H1 (cell line): ENCODE data around the gene MAPKAP1. TPM values are rescaled to one million over a fixed set of nuclear protein-coding genes. Genes with fewer than 3 reads are reported as not detected.

Experiments used
- CTCF ChIA-PET: fragments of 300-600 bp; sonication (Branson Sonifier 250); formaldehyde crosslinking; loops from one replicate; lab custom pipeline; 2021; ENCODE audit not compliant: partially characterized antibody; lab: Charles Lee
- POLR2A ChIA-PET: fragments of 300-600 bp; sonication (Branson Sonifier 250); formaldehyde crosslinking; loops from one replicate; lab custom pipeline; 2021; ENCODE audit warnings: inconsistent platforms; ENCODE audit not compliant: partially characterized antibody; lab: Charles Lee
- DNase-seq, 2 experiments: peaks; one replicate each; pipeline versions ENCODE4 v3.0.0 to v3.0.0-alpha.2; 2010 to 2022; ENCODE audit warnings: low spot score in 2 of 2, low read depth in 1 of 2, mixed read lengths in 1 of 2
- FAIRE-seq: peaks from 2 replicates; lab custom pipeline; 2011; peaks lifted over from hg19 to GRCh38; lab: Jason Lieb, UNC
- H2AFZ ChIP-seq: 2 replicates; pipeline ENCODE4 v1.8.1; 2012; ENCODE audit warnings: low read length, inconsistent platforms
- H2AK5ac ChIP-seq: 2 replicates; pipeline ENCODE4 v1.6.1; 2013; ENCODE audit warnings: low read depth, low read length
- H2BK120ac ChIP-seq: replicated peaks from 2 replicates; pipeline ENCODE3; 2013; ENCODE audit warnings: low read depth, low read length, inconsistent platforms
- H2BK12ac ChIP-seq: 2 replicates; pipeline ENCODE4 v1.6.1; 2013; ENCODE audit warnings: low read depth, low read length
- H2BK15ac ChIP-seq: 2 replicates; pipeline ENCODE4 v1.6.1; 2013; ENCODE audit warnings: low read length
- H2BK20ac ChIP-seq: 2 replicates; pipeline ENCODE4 v1.6.1; 2013; ENCODE audit warnings: low read length
- H2BK5ac ChIP-seq: 2 replicates; pipeline ENCODE4 v1.6.1; 2013; ENCODE audit warnings: low read depth, low read length
- H3K14ac ChIP-seq: 2 replicates; pipeline ENCODE4 v1.6.1; 2013; ENCODE audit warnings: inconsistent platforms; ENCODE audit not compliant: insufficient read length
- H3K18ac ChIP-seq: 2 replicates; pipeline ENCODE4 v1.6.1; 2013; ENCODE audit warnings: low read length; ENCODE audit errors: extremely low read depth
- H3K23ac ChIP-seq: 2 replicates; pipeline ENCODE4 v1.6.1; 2013; ENCODE audit warnings: inconsistent platforms; ENCODE audit not compliant: insufficient read length
- H3K23me2 ChIP-seq: 2 replicates; pipeline ENCODE4 v1.6.1; 2013; ENCODE audit warnings: low read depth, low read length
- H3K27ac ChIP-seq: 2 replicates; pipeline ENCODE4 v1.6.1; 2011; ENCODE audit warnings: low read depth, low read length, inconsistent platforms
- H3K27me3 ChIP-seq, 4 experiments: replicated peaks in 1 of 4; 1 replicate in 1 of 4; 2 replicates in 3 of 4; pipeline versions ENCODE4 v1.6.1 to v1.8.1; 2011 to 2013; ENCODE audit warnings: low read length in 3 of 4, mild to moderate bottlenecking in 3 of 4, inconsistent platforms in 2 of 4, mixed read lengths in 2 of 4, moderate library complexity in 1 of 4; ENCODE audit not compliant: control insufficient read depth in 3 of 4, insufficient read depth in 3 of 4; ENCODE audit errors: extremely low read depth in 1 of 4
- H3K36me3 ChIP-seq, 4 experiments: 2 replicates each; pipeline versions ENCODE4 v1.6.1 to v1.8.1; 2011 to 2013; ENCODE audit warnings: mild to moderate bottlenecking in 4 of 4, low read length in 3 of 4, moderate library complexity in 2 of 4, control low read depth in 1 of 4, inconsistent platforms in 1 of 4; ENCODE audit not compliant: insufficient read depth in 4 of 4, control insufficient read depth in 2 of 4
- H3K4ac ChIP-seq: replicated peaks from 2 replicates; pipeline ENCODE3; 2013; ENCODE audit warnings: low read length, low read depth, mixed read lengths, inconsistent platforms; ENCODE audit not compliant: insufficient read length
- H3K4me1 ChIP-seq, 4 experiments: replicated peaks in 1 of 4; 1 replicate in 1 of 4; 2 replicates in 3 of 4; pipeline versions ENCODE4 v1.6.1 to v1.8.1; 2011 to 2013; ENCODE audit warnings: low read length in 3 of 4, inconsistent platforms in 2 of 4, mixed read lengths in 1 of 4; ENCODE audit not compliant: insufficient read depth in 4 of 4, control insufficient read depth in 3 of 4
- H3K4me2 ChIP-seq, 2 experiments: 2 replicates each; pipeline versions ENCODE4 v1.6.1 to v1.8.1; 2011 to 2013; ENCODE audit warnings: low read depth in 2 of 2, low read length in 2 of 2, control low read depth in 1 of 2, inconsistent platforms in 1 of 2, mild to moderate bottlenecking in 1 of 2; ENCODE audit not compliant: insufficient read depth in 1 of 2
- H3K4me3 ChIP-seq, 4 experiments: fragments of 200-600, 300-600 bp in 1 of 4; sonication (generic), shearing (Covaris generic), sonication (Bioruptor Twin) in 1 of 4; 2 replicates each; pipeline versions ENCODE4 v1.5.1 to v1.8.1; 2011 to 2016; ENCODE audit warnings: low read length in 4 of 4, low read depth in 3 of 4, control low read depth in 2 of 4, inconsistent platforms in 2 of 4, mild to moderate bottlenecking in 2 of 4, mixed read lengths in 1 of 4, moderate library complexity in 1 of 4; ENCODE audit not compliant: insufficient read depth in 2 of 4; ENCODE audit errors: extremely low read depth in 1 of 4
- H3K56ac ChIP-seq: replicated peaks from 2 replicates; pipeline ENCODE3; 2013; ENCODE audit warnings: low read depth, mild to moderate bottlenecking, mixed read lengths, low read length, inconsistent platforms; ENCODE audit not compliant: insufficient read length
- H3K79me1 ChIP-seq: 2 replicates; pipeline ENCODE4 v1.6.1; 2013; ENCODE audit warnings: low read depth, low read length, control low read depth
- H3K79me2 ChIP-seq, 2 experiments: 2 replicates each; pipeline versions ENCODE4 v1.6.1 to v1.8.1; 2012 to 2013; ENCODE audit warnings: low read length in 2 of 2, mild to moderate bottlenecking in 2 of 2, inconsistent platforms in 1 of 2; ENCODE audit not compliant: insufficient read depth in 2 of 2, control insufficient read depth in 1 of 2
- H3K9ac ChIP-seq, 4 experiments: replicated peaks in 1 of 4; 1 replicate in 1 of 4; 2 replicates in 3 of 4; pipeline versions ENCODE4 v1.6.1 to v1.8.1; 2011 to 2013; ENCODE audit warnings: low read depth in 3 of 4, low read length in 3 of 4, control low read depth in 2 of 4, mild to moderate bottlenecking in 2 of 4, moderate library complexity in 2 of 4, inconsistent platforms in 1 of 4; ENCODE audit errors: extremely low read depth in 1 of 4
- H3K9me3 ChIP-seq, 2 experiments: 2 replicates each; pipeline versions ENCODE4 v1.6.1 to v1.8.1; 2012 to 2013; ENCODE audit warnings: mild to moderate bottlenecking in 2 of 2, moderate library complexity in 2 of 2, control low read depth in 1 of 2, inconsistent platforms in 1 of 2, low read depth in 1 of 2, low read length in 1 of 2, mixed read lengths in 1 of 2; ENCODE audit not compliant: insufficient read depth in 2 of 2
- H4K20me1 ChIP-seq, 2 experiments: replicated peaks in 1 of 2; 2 replicates each; pipeline versions ENCODE3 to v1.8.1; 2011 to 2013; ENCODE audit warnings: inconsistent platforms in 2 of 2, low read length in 2 of 2, mild to moderate bottlenecking in 1 of 2; ENCODE audit not compliant: insufficient read depth in 2 of 2, control insufficient read depth in 1 of 2
- H4K5ac ChIP-seq: 2 replicates; pipeline ENCODE4 v1.6.1; 2013; ENCODE audit warnings: low read length, low read depth, mixed read lengths, inconsistent platforms; ENCODE audit not compliant: insufficient read length
- H4K8ac ChIP-seq: 2 replicates; pipeline ENCODE4 v1.8.0; 2013; ENCODE audit warnings: mild to moderate bottlenecking, moderate library complexity, low read length, inconsistent platforms; ENCODE audit not compliant: insufficient read depth; ENCODE audit errors: extremely low read depth
- H4K91ac ChIP-seq: replicated peaks from 2 replicates; pipeline ENCODE3; 2013; ENCODE audit warnings: low read length, mixed read lengths, inconsistent platforms; ENCODE audit not compliant: insufficient read length
- BCL11A ChIP-seq, 2 experiments: IDR thresholded peaks; one replicate each; pipeline ENCODE4 v1.6.1; 2011; ENCODE audit warnings: low read depth in 2 of 2, low read length in 2 of 2, mild to moderate bottlenecking in 2 of 2
- CBX8 ChIP-seq: fragments of 300-800, 300-1000 bp; sonication (generic); IDR thresholded peaks from 2 replicates; pipeline ENCODE4 v1.7.1; 2016; ENCODE audit warnings: low read depth, low read length, borderline replicate concordance
- CTBP2 ChIP-seq: IDR thresholded peaks from 2 replicates; pipeline ENCODE4 v1.7.0; 2011; ENCODE audit warnings: borderline replicate concordance, mild to moderate bottlenecking, moderate library complexity, mixed read lengths, low read length; ENCODE audit not compliant: insufficient read depth, insufficient read length
- CTCF ChIP-seq, 3 experiments: IDR thresholded peaks; 1 replicate in 2 of 3; 2 replicates in 1 of 3; pipeline versions ENCODE4 v1.5.1 to v1.6.1; 2011; ENCODE audit warnings: low read length in 3 of 3, mild to moderate bottlenecking in 3 of 3, inconsistent platforms in 2 of 3, low read depth in 1 of 3, moderate library complexity in 1 of 3; ENCODE audit not compliant: insufficient read depth in 1 of 3; ENCODE audit errors: control extremely low read depth in 1 of 3
- EP300 ChIP-seq, 2 experiments: IDR thresholded peaks; 1 replicate in 1 of 2; 2 replicates in 1 of 2; pipeline ENCODE4 v1.6.1; 2011 to 2012; ENCODE audit warnings: low read depth in 2 of 2, low read length in 2 of 2, mild to moderate bottlenecking in 2 of 2, borderline replicate concordance in 1 of 2, inconsistent platforms in 1 of 2, moderate library complexity in 1 of 2
- GABPA ChIP-seq: IDR thresholded peaks from 2 replicates; pipeline ENCODE4 v1.6.1; 2011; ENCODE audit warnings: mild to moderate bottlenecking, low read length, moderate library complexity, borderline replicate concordance; ENCODE audit not compliant: insufficient read depth
- JUN ChIP-seq: IDR thresholded peaks from 2 replicates; pipeline ENCODE4 v1.6.1; 2011; ENCODE audit warnings: low read depth, mild to moderate bottlenecking, improper control_type of control experiment, low read length
- MAFK ChIP-seq: IDR thresholded peaks from 2 replicates; pipeline ENCODE4 v1.6.1; 2012; ENCODE audit warnings: low read depth, mild to moderate bottlenecking, improper control_type of control experiment, low read length
- RXRA ChIP-seq: IDR thresholded peaks from 2 replicates; pipeline ENCODE4 v1.6.1; 2011; ENCODE audit warnings: low read depth, mild to moderate bottlenecking, low read length, moderate library complexity; ENCODE audit not compliant: insufficient read depth
- SIRT6 ChIP-seq: IDR thresholded peaks from one replicate; pipeline ENCODE4 v1.7.1; 2012; ENCODE audit warnings: low read length, inconsistent platforms
- SRF ChIP-seq: IDR thresholded peaks from 2 replicates; pipeline ENCODE4 v1.6.1; 2011; ENCODE audit warnings: mild to moderate bottlenecking, low read depth, low read length, moderate library complexity
- WGBS, 2 experiments: shearing (Covaris generic) in 1 of 2; methylation state at CpG; one replicate each; pipeline versions ENCODE4 v1.1.6 to v1.1.7; 2013 to 2015; ENCODE audit warnings: low lambda C conversion rate in 2 of 2, mixed read lengths in 2 of 2, inconsistent platforms in 1 of 2, low coverage in 1 of 2, missing lambda C conversion rate in 1 of 2; ENCODE audit not compliant: insufficient replicate concordance in 2 of 2, insufficient coverage in 1 of 2, insufficient read length in 1 of 2; ENCODE audit errors: extremely low coverage in 1 of 2, missing lambda C conversion rate in 1 of 2; 5-methylcytosine and 5-hydroxymethylcytosine counted together
- polyA plus RNA-seq, 7 experiments: library from polyadenylated mRNA; depleted of rRNA in 3 of 7; stranded (reverse) in 5 of 7; unstranded in 2 of 7; fragments of >200 nt in 5 of 7; fragments of 200-250 nt in 2 of 7; gene quantifications; 1 replicate in 5 of 7; 2 replicates in 1 of 7; 4 replicates in 1 of 7; pipeline versions ENCODE4 v1.2.1 to v1.2.3, GENCODE V29; 2011 to 2013; ENCODE audit warnings: missing spikeins in 2 of 7, mixed read lengths in 2 of 7
- total RNA-seq: library from RNA; stranded (reverse); fragmentation: NEBNext Ultra II Directional; extraction: Animal tissue kit (Norgen Biotek cat#: 25700); gene quantifications from 2 replicates; pipeline ENCODE4 v1.2.1, GENCODE V29; 2021

Gene MAPKAP1
- total and polyA plus RNA-seq, 2 of the 8 experiments (the other 6 are each of a cell fraction or from before 2014, with no cell fraction given) = 79.2 to 140 TPM

- H3K18ac ChIP-seq = no peak overlapping the region
- H2BK5ac ChIP-seq = no peak overlapping the region
- no peak overlapping the region for H3K27ac ChIP-seq
- H3K14ac ChIP-seq = no peak overlapping the region
- no peak overlapping the region for H3K9ac ChIP-seq
- H3K56ac ChIP-seq = no peak overlapping the region
- H3K23me2 ChIP-seq = no peaks in the 10 kb centered on the region
- ChIA-PET POLR2A (interaction anchor here (2.6 kb wide), 1 partner anchor 25 kb away, joined by 10 read pairs; the partner anchor contains the start of gene MAPKAP1), CTCF (interaction anchor here (0.6 to 1.0 kb wide), 3 partner anchors 21 to 1146 kb away, joined by 3 read pairs; no protein-coding TSS in a partner anchor)
- H3K79me1 ChIP-seq = peaks cover 3% of the 10 kb centered on the region; the same call in 1 of the 2 replicates
- H2BK20ac ChIP-seq = no peak overlapping the region
- H4K91ac ChIP-seq = no peak overlapping the region
- H3K4me3 ChIP-seq = no peak overlapping the region
- H3K4me1 ChIP-seq = peaks cover 3 to 6% (median 3%) of the 10 kb centered on the region in 4 experiments; a peak in 2 of 7 replicates
- no peak overlapping the region for H4K5ac ChIP-seq
- no peak overlapping the region for H2BK15ac ChIP-seq
- FAIRE-seq = no peak
- peaks cover 0 to 62% of the 10 kb centered on the region in 2 experiments; a peak in 3 of 4 replicates for H3K79me2 ChIP-seq
- DNase-seq = no peak
- no peak overlapping the region for H4K8ac ChIP-seq
- WGBS, 2 experiments = 96% methylated on average over 2 of the region's 2 CpGs; no CpG with 5 or more reads in 1 of the 2 experiments
- no peak overlapping the region for H3K4ac ChIP-seq
- H3K9me3 ChIP-seq = no peaks in the 10 kb centered on the region
- no peak overlapping the region for H2AK5ac ChIP-seq
- H3K36me3 ChIP-seq = no peaks in the 10 kb centered on the region
- peaks cover 0 to 3% of the 10 kb centered on the region in 2 experiments for H4K20me1 ChIP-seq
- no peak overlapping the region for H2BK12ac ChIP-seq
- no peak overlapping the region for H2BK120ac ChIP-seq
- no peak overlapping the region for H3K4me2 ChIP-seq
- no peak overlapping the region for H2AFZ ChIP-seq
- no peak overlapping the region for H3K23ac ChIP-seq
- no peaks in the 10 kb centered on the region for H3K27me3 ChIP-seq
- no peak for TF ChIP-seq BCL11A (IDR thresholded peaks at IDR 0.05; ENCODE audit: low read depth in 2 of 2, low read length in 2 of 2)
- no peak for TF ChIP-seq CTCF (IDR thresholded peaks at IDR 0.05; ENCODE audit: control extremely low read depth in 1 of 3, insufficient read depth in 1 of 3, low read depth in 1 of 3, low read length in 3 of 3)
- no peak for TF ChIP-seq JUN
- TF ChIP-seq SRF = no peak
- TF ChIP-seq MAFK = no peak
- no peak for TF ChIP-seq RXRA
- TF ChIP-seq SIRT6 = no peak
- no peak for TF ChIP-seq EP300 (IDR thresholded peaks at IDR 0.05; ENCODE audit: borderline replicate concordance in 1 of 2, low read depth in 2 of 2, low read length in 2 of 2)
- no peak for TF ChIP-seq CTBP2
- no peak for TF ChIP-seq CBX8
- no peak for TF ChIP-seq GABPA
These were observed 24.7 kb downstream of the MAPKAP1 start for GRCh38 chr9:125682340-125682739.
